B cell (primary cell): ENCODE data around the gene KCNJ1. TPM values are rescaled to one million over a fixed set of nuclear protein-coding genes. Genes with fewer than 3 reads are reported as not detected.
A peak's percentile ranks its signal among the peaks of the same experiment; 100 is the strongest.

ENCODE experiments used
- ATAC-seq: fragments of 200-7000 bp; cut with Tn5 transposase; one replicate; pipeline ENCODE4 v1.10.0; 2021; ENCODE audit warnings: low read depth, mild to moderate bottlenecking, moderate number of reproducible peaks, moderate library complexity
- CTCF ChIA-PET: fragments of 350-600 bp; sonication (Branson Sonifier 250); formaldehyde crosslinking; loops from one replicate; lab custom pipeline; 2021; ENCODE audit warnings: antibody characterized with exemption, inconsistent platforms; lab: Charles Lee
- POLR2A ChIA-PET: fragments of 350-600 bp; sonication (Branson Sonifier 250); formaldehyde crosslinking; loops from one replicate; lab custom pipeline; 2021; ENCODE audit warnings: antibody characterized with exemption; lab: Charles Lee
- DNase-seq: peaks from one replicate; pipeline ENCODE4 v3.0.0; 2013
- H2AFZ ChIP-seq: 2 replicates; pipeline ENCODE4 v1.6.1; 2012; ENCODE audit warnings: mild to moderate bottlenecking, low read depth, low read length; ENCODE audit not compliant: insufficient read depth, poor library complexity, severe bottlenecking
- H3K27ac ChIP-seq, 2 donors: 1 replicate in 1 of 2; 2 replicates in 1 of 2; pipeline ENCODE4 v1.5.1; 2012 to 2013; ENCODE audit warnings: low read length in 2 of 2, mild to moderate bottlenecking in 2 of 2, moderate library complexity in 1 of 2
- H3K27me3 ChIP-seq, 4 experiments: fragments of 200-600 bp in 1 of 4; sonication (generic) in 1 of 4; replicated peaks in 1 of 4; 1 replicate in 2 of 4; 2 replicates in 2 of 4; pipeline versions ENCODE4 v1.6.1 to v1.7.0; 2013 to 2016; ENCODE audit warnings: low read length in 3 of 4, mild to moderate bottlenecking in 2 of 4, mixed read lengths in 1 of 4, moderate library complexity in 1 of 4; ENCODE audit not compliant: insufficient read depth in 4 of 4, control insufficient read depth in 3 of 4; ENCODE audit errors: control extremely low read depth in 1 of 4
- H3K36me3 ChIP-seq, 2 experiments: replicated peaks in 1 of 2; 1 replicate in 1 of 2; 2 replicates in 1 of 2; pipeline versions ENCODE4 v1.6.1 to v1.7.1; 2013; ENCODE audit warnings: low read length in 1 of 2; ENCODE audit not compliant: insufficient read depth in 2 of 2, control insufficient read depth in 1 of 2; ENCODE audit errors: control extremely low read depth in 1 of 2, extremely low read depth in 1 of 2
- H3K4me1 ChIP-seq, 2 donors: fragments of 200-600 bp in 1 of 2; sonication (generic) in 1 of 2; 1 replicate in 1 of 2; 2 replicates in 1 of 2; pipeline versions ENCODE4 v1.5.1 to v1.6.1; 2013 to 2017; ENCODE audit warnings: low read length in 2 of 2; ENCODE audit not compliant: control insufficient read depth in 2 of 2, insufficient read depth in 2 of 2
- H3K4me2 ChIP-seq: replicated peaks from 2 replicates; pipeline ENCODE3; 2012; ENCODE audit warnings: mild to moderate bottlenecking, low read depth, low read length; ENCODE audit not compliant: poor library complexity, severe bottlenecking
- H3K4me3 ChIP-seq, 5 experiments: fragments of 200-600 bp in 1 of 5; sonication (generic) in 1 of 5; 1 replicate in 3 of 5; 2 replicates in 2 of 5; pipeline versions ENCODE4 v1.5.1 to v1.7.0; 2011 to 2016; ENCODE audit warnings: low read length in 4 of 5, mild to moderate bottlenecking in 4 of 5, low read depth in 2 of 5, control low read depth in 1 of 5, moderate library complexity in 1 of 5; ENCODE audit not compliant: insufficient read depth in 1 of 5; ENCODE audit errors: control extremely low read depth in 1 of 5, extremely low read depth in 1 of 5
- H3K79me2 ChIP-seq: fragments of 200-600 bp; sonication (generic); one replicate; pipeline ENCODE4 v1.6.0; 2016; ENCODE audit warnings: low read length; ENCODE audit not compliant: control insufficient read depth, insufficient read depth
- H3K9ac ChIP-seq: fragments of 200-600 bp; sonication (generic); 2 replicates; pipeline ENCODE4 v1.6.1; 2017; ENCODE audit warnings: mild to moderate bottlenecking, low read length, moderate library complexity
- H3K9me3 ChIP-seq, 3 donors: one replicate each; pipeline versions ENCODE4 v1.6.1 to v1.7.1; 2013; ENCODE audit warnings: low read length in 2 of 3; ENCODE audit not compliant: control insufficient read depth in 2 of 3, insufficient read depth in 1 of 3; ENCODE audit errors: control extremely low read depth in 1 of 3
- H4K20me1 ChIP-seq: 2 replicates; pipeline ENCODE4 v1.6.0; 2012; ENCODE audit warnings: mild to moderate bottlenecking, low read length; ENCODE audit not compliant: insufficient read depth, control insufficient read depth, poor library complexity, severe bottlenecking
- H3K27ac Mint-ChIP-seq: one replicate; pipeline ENCODE4 v1.8.0; 2021; ENCODE audit warnings: mixed read lengths
- H3K27me3 Mint-ChIP-seq: one replicate; pipeline ENCODE4 v1.8.0; 2021; ENCODE audit warnings: mixed read lengths
- H3K4me1 Mint-ChIP-seq: one replicate; pipeline ENCODE4 v1.8.0; 2021; ENCODE audit warnings: mixed read lengths
- H3K4me3 Mint-ChIP-seq: one replicate; pipeline ENCODE4 v1.8.0; 2021; ENCODE audit warnings: mixed read lengths
- H3K9me3 Mint-ChIP-seq: one replicate; pipeline ENCODE4 v1.8.0; 2022; ENCODE audit warnings: mixed read lengths; ENCODE audit not compliant: insufficient read depth
- CTCF ChIP-seq: fragments of 200-600 bp; IDR thresholded peaks from one replicate; pipeline ENCODE4 v1.8.0; 2022; ENCODE audit warnings: antibody characterized with exemption, mild to moderate bottlenecking
- EZH2 ChIP-seq: IDR thresholded peaks from 2 replicates; pipeline ENCODE4 v1.6.1; 2012; ENCODE audit warnings: borderline replicate concordance, low read depth, mild to moderate bottlenecking, moderate library complexity, low read length; ENCODE audit not compliant: insufficient read depth, poor library complexity, severe bottlenecking
- WGBS: methylation state at CpG from one replicate; pipeline ENCODE4 v1.1.5; 2013; ENCODE audit warnings: missing lambda C conversion rate; ENCODE audit not compliant: insufficient coverage; 5-methylcytosine and 5-hydroxymethylcytosine counted together
- intact Hi-C: fragments of 100-400 bp; cut with micrococcal nuclease; formaldehyde crosslinking; loops from one replicate; pipeline ENCODE4 v1.10.0; 2022
- polyA plus RNA-seq: library from polyadenylated mRNA; depleted of rRNA; stranded (reverse); fragments of >200 nt; gene quantifications from 2 replicates; pipeline ENCODE4 v1.2.3, GENCODE V29; 2012
- total RNA-seq, 2 donors: library from RNA; stranded (reverse); fragments of 120-200 nt in 1 of 2; gene quantifications; 1 replicate in 1 of 2; 2 replicates in 1 of 2; pipeline versions ENCODE4 v1.2.3 to v1.2.4, GENCODE V29; 2013 to 2022

Gene KCNJ1
- total and polyA plus RNA-seq, 2 donors (not counting 1 experiment from before 2014, with no cell fraction given) = not detected

GRCh38 chr11:128806506-128807261, 60.4 kb downstream of the KCNJ1 start:
- Histone ChIP-seq H3K9ac (no peak overlapping the region), H4K20me1 (peaks cover 57% of the 10 kb centered on the region), H3K4me2 (no peak overlapping the region), H3K4me1 (peaks cover 0 to 5% of the 10 kb centered on the region in 2 donors), H3K9me3 (no peaks in the 10 kb centered on the region), H3K36me3 (peaks cover 5 to 96% of the 10 kb centered on the region in 2 experiments), H3K79me2 (peaks cover 14% of the 10 kb centered on the region), H2AFZ (no peak overlapping the region), H3K27me3 (no peaks in the 10 kb centered on the region), H3K27ac (peak overlapping the region in 1 of 2 donors; percentile 12), H3K4me3 (no peak overlapping the region)
- POLR2A ChIA-PET = no interaction called here
- CTCF ChIA-PET = interaction anchor here (0.9 to 2.0 kb wide), 4 partner anchors 24 to 634 kb away, joined by 3 to 5 read pairs (median 3); no protein-coding TSS in a partner anchor
- Mint-ChIP-seq H3K9me3 (no peaks in the 10 kb centered on the region), H3K4me3 (no peak overlapping the region), H3K27ac (peak overlapping the region; percentile 68), H3K27me3 (no peaks in the 10 kb centered on the region), H3K4me1 (peaks cover 21% of the 10 kb centered on the region)
- 96% methylated on average over 4 of the region's 8 CpGs for WGBS
- no peak for DNase-seq
- ATAC-seq = no peak
- no peak for TF ChIP-seq EZH2
- no peak for TF ChIP-seq CTCF
- intact Hi-C loops = no loop called here

GRCh38 chr11:128804481-128804880, 62.6 kb downstream of the KCNJ1 start:
- 100% methylated on average over 3 of the region's 5 CpGs for WGBS
- H4K20me1 ChIP-seq = peaks cover 71% of the 10 kb centered on the region
- ChIA-PET POLR2A (no interaction called here), CTCF (no interaction called here)
- no peaks in the 10 kb centered on the region for H3K9me3 ChIP-seq
- Mint-ChIP-seq H3K27ac (no peak overlapping the region), H3K27me3 (no peaks in the 10 kb centered on the region), H3K4me1 (peaks cover 30% of the 10 kb centered on the region), H3K4me3 (no peak overlapping the region), H3K9me3 (no peaks in the 10 kb centered on the region)
- TF ChIP-seq CTCF (no peak), EZH2 (no peak)
- no peak overlapping the region for H3K4me3 ChIP-seq
- no peak overlapping the region for H2AFZ ChIP-seq
- H3K27ac ChIP-seq = no peak overlapping the region
- no peak for ATAC-seq
- no peaks in the 10 kb centered on the region for H3K27me3 ChIP-seq
- peaks cover 0 to 5% of the 10 kb centered on the region in 2 donors for H3K4me1 ChIP-seq
- no peak for DNase-seq
- peaks cover 5 to 94% of the 10 kb centered on the region in 2 experiments for H3K36me3 ChIP-seq
- no peak overlapping the region for H3K9ac ChIP-seq
- H3K4me2 ChIP-seq = no peak overlapping the region
- intact Hi-C loops = no loop called here
- H3K79me2 ChIP-seq = peaks cover 27% of the 10 kb centered on the region
